ENCODE data around the gene NFIB. TPM values are rescaled to one million over a fixed set of nuclear protein-coding genes. Genes with fewer than 3 reads are reported as not detected.

The NFIB gene
- polyA plus RNA-seq, 1 experiment, result 0.47 TPM

GRCh38 chr9:14308853-14309145 is 5.1 kb downstream of the NFIB start:
- TF ChIP-seq CTCF (IDR thresholded peaks at IDR 0.05; ENCODE audit: insufficient read depth, low read depth, low read length), result no peak
- peaks cover 11% of the 10 kb centered on the region for H3K27me3 ChIP-seq (ENCODE audit: control insufficient read depth, insufficient read depth, low read length)
- ChIA-PET CTCF (no interaction called here), POLR2A (no interaction called here)
- no peak overlapping the region for H3K4me3 ChIP-seq (ENCODE audit: low read depth, low read length)
- DNase-seq (ENCODE audit: low read depth), result no peak
- H3K36me3 ChIP-seq (ENCODE audit: control insufficient read depth, insufficient read depth, low read length), result no peaks in the 10 kb centered on the region

GRCh38 chr9:14307989-14308852 is 5.7 kb downstream of the NFIB start:
- ChIA-PET POLR2A (no interaction called here), CTCF (interaction anchor here (0.6 kb wide), 1 partner anchor 1752 kb away, joined by 3 read pairs; no protein-coding TSS in a partner anchor)
- Histone ChIP-seq H3K4me3 (ENCODE audit: low read depth, low read length) (no peak overlapping the region), H3K36me3 (ENCODE audit: control insufficient read depth, insufficient read depth, low read length) (no peaks in the 10 kb centered on the region), H3K27me3 (ENCODE audit: control insufficient read depth, insufficient read depth, low read length) (peaks cover 7% of the 10 kb centered on the region)
- no peak for TF ChIP-seq CTCF (IDR thresholded peaks at IDR 0.05; ENCODE audit: insufficient read depth, low read depth, low read length)
- DNase-seq (ENCODE audit: low read depth), result no peak

- no peaks in the 10 kb centered on the region for H3K36me3 ChIP-seq (ENCODE audit: control insufficient read depth, insufficient read depth, low read length)
- TF ChIP-seq CTCF (IDR thresholded peaks at IDR 0.05; ENCODE audit: insufficient read depth, low read depth, low read length), result no peak
- CTCF ChIA-PET, result no interaction called here
- H3K27me3 ChIP-seq (ENCODE audit: control insufficient read depth, insufficient read depth, low read length), result peaks cover 2% of the 10 kb centered on the region
- no peak overlapping the region for H3K4me3 ChIP-seq (ENCODE audit: low read depth, low read length)
- no peak for DNase-seq (ENCODE audit: low read depth)
- POLR2A ChIA-PET, result no interaction called here
These were observed 7.0 kb downstream of the NFIB start for GRCh38 chr9:14306672-14307660.

- POLR2A ChIA-PET, result no interaction called here
- DNase-seq (ENCODE audit: low read depth), result no peak
- Histone ChIP-seq H3K4me3 (ENCODE audit: low read depth, low read length) (no peak overlapping the region), H3K27me3 (ENCODE audit: control insufficient read depth, insufficient read depth, low read length) (peaks cover 2% of the 10 kb centered on the region), H3K36me3 (ENCODE audit: control insufficient read depth, insufficient read depth, low read length) (no peaks in the 10 kb centered on the region)
- no peak for TF ChIP-seq CTCF (IDR thresholded peaks at IDR 0.05; ENCODE audit: insufficient read depth, low read depth, low read length)
- CTCF ChIA-PET, result no interaction called here
These were observed 7.8 kb downstream of the NFIB start for GRCh38 chr9:14306188-14306587.

GRCh38 chr9:14304259-14304658 is 9.7 kb downstream of the NFIB start:
- ChIA-PET CTCF (no interaction called here), POLR2A (no interaction called here)
- DNase-seq (ENCODE audit: low read depth), result no peak
- Histone ChIP-seq H3K27me3 (ENCODE audit: control insufficient read depth, insufficient read depth, low read length) (no peaks in the 10 kb centered on the region; the same call in none of the 2 replicates), H3K36me3 (ENCODE audit: control insufficient read depth, insufficient read depth, low read length) (no peaks in the 10 kb centered on the region), H3K4me3 (ENCODE audit: low read depth, low read length) (no peak overlapping the region)
- TF ChIP-seq CTCF (IDR thresholded peaks at IDR 0.05; ENCODE audit: insufficient read depth, low read depth, low read length), result no peak

All from BJ (cell line).